B cell (primary cell): ENCODE data around the gene SEPTIN2. TPM values are rescaled to one million over a fixed set of nuclear protein-coding genes. Genes with fewer than 3 reads are reported as not detected.

Source experiments
- ATAC-seq: fragments of 200-7000 bp; cut with Tn5 transposase; one replicate; pipeline ENCODE4 v1.10.0; 2021; ENCODE audit warnings: low read depth, mild to moderate bottlenecking, moderate number of reproducible peaks, moderate library complexity
- CTCF ChIA-PET: fragments of 350-600 bp; sonication (Branson Sonifier 250); formaldehyde crosslinking; loops from one replicate; lab custom pipeline; 2021; ENCODE audit warnings: antibody characterized with exemption, inconsistent platforms; lab: Charles Lee
- POLR2A ChIA-PET: fragments of 350-600 bp; sonication (Branson Sonifier 250); formaldehyde crosslinking; loops from one replicate; lab custom pipeline; 2021; ENCODE audit warnings: antibody characterized with exemption; lab: Charles Lee
- DNase-seq: peaks from one replicate; pipeline ENCODE4 v3.0.0; 2013
- H2AFZ ChIP-seq: 2 replicates; pipeline ENCODE4 v1.6.1; 2012; ENCODE audit warnings: mild to moderate bottlenecking, low read depth, low read length; ENCODE audit not compliant: insufficient read depth, poor library complexity, severe bottlenecking
- H3K27ac ChIP-seq, 2 donors: 1 replicate in 1 of 2; 2 replicates in 1 of 2; pipeline ENCODE4 v1.5.1; 2012 to 2013; ENCODE audit warnings: low read length in 2 of 2, mild to moderate bottlenecking in 2 of 2, moderate library complexity in 1 of 2
- H3K27me3 ChIP-seq, 4 experiments: fragments of 200-600 bp in 1 of 4; sonication (generic) in 1 of 4; replicated peaks in 1 of 4; 1 replicate in 2 of 4; 2 replicates in 2 of 4; pipeline versions ENCODE4 v1.6.1 to v1.7.0; 2013 to 2016; ENCODE audit warnings: low read length in 3 of 4, mild to moderate bottlenecking in 2 of 4, mixed read lengths in 1 of 4, moderate library complexity in 1 of 4; ENCODE audit not compliant: insufficient read depth in 4 of 4, control insufficient read depth in 3 of 4; ENCODE audit errors: control extremely low read depth in 1 of 4
- H3K36me3 ChIP-seq, 2 experiments: replicated peaks in 1 of 2; 1 replicate in 1 of 2; 2 replicates in 1 of 2; pipeline versions ENCODE4 v1.6.1 to v1.7.1; 2013; ENCODE audit warnings: low read length in 1 of 2; ENCODE audit not compliant: insufficient read depth in 2 of 2, control insufficient read depth in 1 of 2; ENCODE audit errors: control extremely low read depth in 1 of 2, extremely low read depth in 1 of 2
- H3K4me1 ChIP-seq, 2 donors: fragments of 200-600 bp in 1 of 2; sonication (generic) in 1 of 2; 1 replicate in 1 of 2; 2 replicates in 1 of 2; pipeline versions ENCODE4 v1.5.1 to v1.6.1; 2013 to 2017; ENCODE audit warnings: low read length in 2 of 2; ENCODE audit not compliant: control insufficient read depth in 2 of 2, insufficient read depth in 2 of 2
- H3K4me2 ChIP-seq: replicated peaks from 2 replicates; pipeline ENCODE3; 2012; ENCODE audit warnings: mild to moderate bottlenecking, low read depth, low read length; ENCODE audit not compliant: poor library complexity, severe bottlenecking
- H3K4me3 ChIP-seq, 5 experiments: fragments of 200-600 bp in 1 of 5; sonication (generic) in 1 of 5; 1 replicate in 3 of 5; 2 replicates in 2 of 5; pipeline versions ENCODE4 v1.5.1 to v1.7.0; 2011 to 2016; ENCODE audit warnings: low read length in 4 of 5, mild to moderate bottlenecking in 4 of 5, low read depth in 2 of 5, control low read depth in 1 of 5, moderate library complexity in 1 of 5; ENCODE audit not compliant: insufficient read depth in 1 of 5; ENCODE audit errors: control extremely low read depth in 1 of 5, extremely low read depth in 1 of 5
- H3K79me2 ChIP-seq: fragments of 200-600 bp; sonication (generic); one replicate; pipeline ENCODE4 v1.6.0; 2016; ENCODE audit warnings: low read length; ENCODE audit not compliant: control insufficient read depth, insufficient read depth
- H3K9ac ChIP-seq: fragments of 200-600 bp; sonication (generic); 2 replicates; pipeline ENCODE4 v1.6.1; 2017; ENCODE audit warnings: mild to moderate bottlenecking, low read length, moderate library complexity
- H3K9me3 ChIP-seq, 3 donors: one replicate each; pipeline versions ENCODE4 v1.6.1 to v1.7.1; 2013; ENCODE audit warnings: low read length in 2 of 3; ENCODE audit not compliant: control insufficient read depth in 2 of 3, insufficient read depth in 1 of 3; ENCODE audit errors: control extremely low read depth in 1 of 3
- H4K20me1 ChIP-seq: 2 replicates; pipeline ENCODE4 v1.6.0; 2012; ENCODE audit warnings: mild to moderate bottlenecking, low read length; ENCODE audit not compliant: insufficient read depth, control insufficient read depth, poor library complexity, severe bottlenecking
- H3K27ac Mint-ChIP-seq: one replicate; pipeline ENCODE4 v1.8.0; 2021; ENCODE audit warnings: mixed read lengths
- H3K27me3 Mint-ChIP-seq: one replicate; pipeline ENCODE4 v1.8.0; 2021; ENCODE audit warnings: mixed read lengths
- H3K4me1 Mint-ChIP-seq: one replicate; pipeline ENCODE4 v1.8.0; 2021; ENCODE audit warnings: mixed read lengths
- H3K4me3 Mint-ChIP-seq: one replicate; pipeline ENCODE4 v1.8.0; 2021; ENCODE audit warnings: mixed read lengths
- H3K9me3 Mint-ChIP-seq: one replicate; pipeline ENCODE4 v1.8.0; 2022; ENCODE audit warnings: mixed read lengths; ENCODE audit not compliant: insufficient read depth
- CTCF ChIP-seq: fragments of 200-600 bp; IDR thresholded peaks from one replicate; pipeline ENCODE4 v1.8.0; 2022; ENCODE audit warnings: antibody characterized with exemption, mild to moderate bottlenecking
- EZH2 ChIP-seq: IDR thresholded peaks from 2 replicates; pipeline ENCODE4 v1.6.1; 2012; ENCODE audit warnings: borderline replicate concordance, low read depth, mild to moderate bottlenecking, moderate library complexity, low read length; ENCODE audit not compliant: insufficient read depth, poor library complexity, severe bottlenecking
- WGBS: methylation state at CpG from one replicate; pipeline ENCODE4 v1.1.5; 2013; ENCODE audit warnings: missing lambda C conversion rate; ENCODE audit not compliant: insufficient coverage; 5-methylcytosine and 5-hydroxymethylcytosine counted together
- intact Hi-C: fragments of 100-400 bp; cut with micrococcal nuclease; formaldehyde crosslinking; loops from one replicate; pipeline ENCODE4 v1.10.0; 2022
- polyA plus RNA-seq: library from polyadenylated mRNA; depleted of rRNA; stranded (reverse); fragments of >200 nt; gene quantifications from 2 replicates; pipeline ENCODE4 v1.2.3, GENCODE V29; 2012
- total RNA-seq, 2 donors: library from RNA; stranded (reverse); fragments of 120-200 nt in 1 of 2; gene quantifications; 1 replicate in 1 of 2; 2 replicates in 1 of 2; pipeline versions ENCODE4 v1.2.3 to v1.2.4, GENCODE V29; 2013 to 2022

The SEPTIN2 gene
- total and polyA plus RNA-seq, 2 donors (not counting 1 experiment from before 2014, with no cell fraction given) = 71.8 to 270 TPM

GRCh38 chr2:241386519-241386918, 70.8 kb downstream of the SEPTIN2 start:
- H3K27me3 ChIP-seq = no peaks in the 10 kb centered on the region
- H2AFZ ChIP-seq = no peak overlapping the region
- Mint-ChIP-seq H3K27ac (no peak overlapping the region), H3K9me3 (no peaks in the 10 kb centered on the region), H3K4me3 (no peak overlapping the region), H3K4me1 (peaks cover 30% of the 10 kb centered on the region), H3K27me3 (no peaks in the 10 kb centered on the region)
- WGBS = no CpG with 5 or more reads among the region's 6 CpGs
- intact Hi-C loops = no loop called here
- H3K4me3 ChIP-seq = no peak overlapping the region
- peaks cover 0 to 7% (median 0%) of the 10 kb centered on the region in 3 donors for H3K9me3 ChIP-seq
- H3K9ac ChIP-seq = no peak overlapping the region
- DNase-seq = no peak
- TF ChIP-seq CTCF (no peak), EZH2 (no peak)
- peaks cover 15 to 18% of the 10 kb centered on the region in 2 donors for H3K4me1 ChIP-seq
- CTCF ChIA-PET = no interaction called here
- no peak overlapping the region for H3K27ac ChIP-seq
- peaks cover 21% of the 10 kb centered on the region for H4K20me1 ChIP-seq
- no peak overlapping the region for H3K4me2 ChIP-seq
- H3K79me2 ChIP-seq = peaks cover 40% of the 10 kb centered on the region
- H3K36me3 ChIP-seq = peaks cover 0 to 15% of the 10 kb centered on the region in 2 experiments
- ATAC-seq = no peak
- POLR2A ChIA-PET = no interaction called here

- WGBS = 0% methylated on average over 1 of the region's 2 CpGs
- Mint-ChIP-seq H3K27ac (peak overlapping the region; percentile 57), H3K27me3 (no peaks in the 10 kb centered on the region), H3K9me3 (no peaks in the 10 kb centered on the region), H3K4me3 (no peak overlapping the region), H3K4me1 (peaks cover 46% of the 10 kb centered on the region)
- Histone ChIP-seq H2AFZ (no peak overlapping the region), H3K4me1 (peaks cover 28 to 43% of the 10 kb centered on the region in 2 donors), H3K27me3 (no peaks in the 10 kb centered on the region), H3K4me2 (no peak overlapping the region), H3K4me3 (no peak overlapping the region), H3K9ac (no peak overlapping the region), H3K9me3 (peaks cover 0 to 7% (median 0%) of the 10 kb centered on the region in 3 donors), H3K27ac (peak overlapping the region in 1 of 2 donors; percentile 20), H3K79me2 (peaks cover 20% of the 10 kb centered on the region), H3K36me3 (no peaks in the 10 kb centered on the region), H4K20me1 (peaks cover 13% of the 10 kb centered on the region)
- intact Hi-C loops = no loop called here
- CTCF ChIA-PET = interaction anchor here (0.8 to 1.0 kb wide), 2 partner anchors 8 to 14 kb away, joined by 3 read pairs; no protein-coding TSS in a partner anchor
- no peak for ATAC-seq
- POLR2A ChIA-PET = no interaction called here
- TF ChIP-seq CTCF (no peak), EZH2 (no peak)
- no peak for DNase-seq
These were observed 74.0 kb downstream of the SEPTIN2 start for GRCh38 chr2:241389697-241390096.
